ENCODE data around the gene UMODL1.

Gene UMODL1

DNA sequence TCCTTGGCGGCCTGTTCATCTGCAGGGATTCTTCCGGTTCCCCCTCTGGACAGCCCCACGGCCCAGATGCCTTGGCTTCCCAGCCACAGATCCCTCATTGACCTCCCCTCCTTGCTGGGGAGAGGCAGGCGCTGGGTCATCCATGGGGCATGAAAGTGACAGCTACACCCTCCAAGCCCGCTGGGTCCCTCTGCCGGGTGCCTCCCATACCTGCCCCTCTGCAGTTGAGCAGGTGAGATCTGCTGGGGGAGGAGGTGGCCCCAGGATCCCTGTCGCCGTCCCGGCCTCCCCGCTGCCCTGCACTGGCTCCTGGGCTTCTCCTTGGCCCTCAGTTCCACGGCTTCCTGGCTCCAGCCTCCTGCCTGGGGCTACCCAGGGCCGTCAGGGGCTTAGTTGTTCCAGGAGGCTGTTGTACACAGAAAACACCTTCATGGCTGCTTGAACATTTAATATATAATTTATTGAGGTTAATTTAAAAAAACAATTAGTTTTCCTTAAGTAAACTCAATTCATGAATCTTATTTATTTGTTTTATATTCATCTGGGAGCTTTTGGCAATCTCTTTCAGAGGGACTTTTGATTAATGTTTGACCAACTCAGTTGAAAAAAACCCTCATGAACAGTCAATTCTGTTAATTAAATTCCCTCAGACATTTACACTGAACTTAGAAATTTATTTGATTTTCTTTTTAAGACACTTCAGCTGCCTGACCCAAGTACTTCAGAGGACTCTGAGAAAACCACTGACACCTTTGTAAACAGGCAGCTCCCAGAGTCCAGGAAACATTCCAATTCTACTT, 80.2 kb downstream of the UMODL1 start:
- Histone ChIP-seq H2AFZ (ENCODE audit: low read depth, low read length) (no peak overlapping the region), H3K27me3 (ENCODE audit: insufficient read depth, low read length, poor library complexity) (no peaks in the 10 kb centered on the region), H3K9ac (ENCODE audit: low read depth, low read length) (no peak overlapping the region), H3K36me3 (ENCODE audit: insufficient read depth, low read length) (no peaks in the 10 kb centered on the region), H3K9me3 (ENCODE audit: insufficient read depth, low read length, severe bottlenecking) (no peaks in the 10 kb centered on the region), H3K27ac (ENCODE audit: low read length) (no peak overlapping the region), H3K4me2 (ENCODE audit: insufficient read depth, low read length) (no peak overlapping the region), H3K4me1 (ENCODE audit: insufficient read depth, low read length) (no peaks in the 10 kb centered on the region), H3K4me3 (ENCODE audit: low read depth in 1 of 2, low read length in 2 of 2) (no peak overlapping the region), H3K79me2 (ENCODE audit: insufficient read depth, low read length) (no peaks in the 10 kb centered on the region), H4K20me1 (ENCODE audit: insufficient read depth, low read length) (no peaks in the 10 kb centered on the region)
- ATAC-seq (ENCODE audit: insufficient read depth, low read depth) (no peak), DNase-seq (no peak)
- TF ChIP-seq, protein P1, sequence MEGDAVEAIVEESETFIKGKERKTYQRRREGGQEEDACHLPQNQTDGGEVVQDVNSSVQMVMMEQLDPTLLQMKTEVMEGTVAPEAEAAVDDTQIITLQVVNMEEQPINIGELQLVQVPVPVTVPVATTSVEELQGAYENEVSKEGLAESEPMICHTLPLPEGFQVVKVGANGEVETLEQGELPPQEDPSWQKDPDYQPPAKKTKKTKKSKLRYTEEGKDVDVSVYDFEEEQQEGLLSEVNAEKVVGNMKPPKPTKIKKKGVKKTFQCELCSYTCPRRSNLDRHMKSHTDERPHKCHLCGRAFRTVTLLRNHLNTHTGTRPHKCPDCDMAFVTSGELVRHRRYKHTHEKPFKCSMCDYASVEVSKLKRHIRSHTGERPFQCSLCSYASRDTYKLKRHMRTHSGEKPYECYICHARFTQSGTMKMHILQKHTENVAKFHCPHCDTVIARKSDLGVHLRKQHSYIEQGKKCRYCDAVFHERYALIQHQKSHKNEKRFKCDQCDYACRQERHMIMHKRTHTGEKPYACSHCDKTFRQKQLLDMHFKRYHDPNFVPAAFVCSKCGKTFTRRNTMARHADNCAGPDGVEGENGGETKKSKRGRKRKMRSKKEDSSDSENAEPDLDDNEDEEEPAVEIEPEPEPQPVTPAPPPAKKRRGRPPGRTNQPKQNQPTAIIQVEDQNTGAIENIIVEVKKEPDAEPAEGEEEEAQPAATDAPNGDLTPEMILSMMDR (IDR thresholded peaks at IDR 0.05; ENCODE audit: borderline replicate concordance, extremely low read depth, low read length, poor library complexity, severe bottlenecking): no peak
- no peak for TF ChIP-seq EZH2 (IDR thresholded peaks at IDR 0.05; ENCODE audit: borderline replicate concordance, low read depth, low read length, severe bottlenecking)

- H3K9me3 ChIP-seq (ENCODE audit: insufficient read depth, low read length, severe bottlenecking): no peaks in the 10 kb centered on the region
- H3K4me2 ChIP-seq (ENCODE audit: insufficient read depth, low read length): no peak overlapping the region
- H2AFZ ChIP-seq (ENCODE audit: low read depth, low read length): no peak overlapping the region
- DNase-seq (no peak), ATAC-seq (ENCODE audit: insufficient read depth, low read depth) (no peak)
- H4K20me1 ChIP-seq (ENCODE audit: insufficient read depth, low read length): no peaks in the 10 kb centered on the region
- no peaks in the 10 kb centered on the region for H3K4me1 ChIP-seq (ENCODE audit: insufficient read depth, low read length)
- H3K27me3 ChIP-seq (ENCODE audit: insufficient read depth, low read length, poor library complexity): no peaks in the 10 kb centered on the region
- TF ChIP-seq, protein P1 (IDR thresholded peaks at IDR 0.05; ENCODE audit: borderline replicate concordance, extremely low read depth, low read length, poor library complexity, severe bottlenecking): no peak
- TF ChIP-seq EZH2 (IDR thresholded peaks at IDR 0.05; ENCODE audit: borderline replicate concordance, low read depth, low read length, severe bottlenecking): no peak
- H3K9ac ChIP-seq (ENCODE audit: low read depth, low read length): no peak overlapping the region
- H3K36me3 ChIP-seq (ENCODE audit: insufficient read depth, low read length): no peaks in the 10 kb centered on the region
- no peak overlapping the region for H3K27ac ChIP-seq (ENCODE audit: low read length)
- no peaks in the 10 kb centered on the region for H3K79me2 ChIP-seq (ENCODE audit: insufficient read depth, low read length)
- no peak overlapping the region for H3K4me3 ChIP-seq (ENCODE audit: low read depth in 1 of 2, low read length in 2 of 2)
Measured at GRCh38 chr21:42151948-42152220, 80.8 kb downstream of the UMODL1 start.

- H4K20me1 ChIP-seq (ENCODE audit: insufficient read depth, low read length): no peaks in the 10 kb centered on the region
- no peaks in the 10 kb centered on the region for H3K27me3 ChIP-seq (ENCODE audit: insufficient read depth, low read length, poor library complexity)
- no peak overlapping the region for H2AFZ ChIP-seq (ENCODE audit: low read depth, low read length)
- ATAC-seq (ENCODE audit: insufficient read depth, low read depth) (no peak), DNase-seq (no peak)
- H3K4me3 ChIP-seq (ENCODE audit: low read depth in 1 of 2, low read length in 2 of 2): no peak overlapping the region
- no peak overlapping the region for H3K9ac ChIP-seq (ENCODE audit: low read depth, low read length)
- H3K4me1 ChIP-seq (ENCODE audit: insufficient read depth, low read length): no peaks in the 10 kb centered on the region
- H3K4me2 ChIP-seq (ENCODE audit: insufficient read depth, low read length): no peak overlapping the region
- no peaks in the 10 kb centered on the region for H3K9me3 ChIP-seq (ENCODE audit: insufficient read depth, low read length, severe bottlenecking)
- no peak overlapping the region for H3K27ac ChIP-seq (ENCODE audit: low read length)
- TF ChIP-seq, protein P1 (IDR thresholded peaks at IDR 0.05; ENCODE audit: borderline replicate concordance, extremely low read depth, low read length, poor library complexity, severe bottlenecking): no peak
- TF ChIP-seq EZH2 (IDR thresholded peaks at IDR 0.05; ENCODE audit: borderline replicate concordance, low read depth, low read length, severe bottlenecking): no peak
- no peaks in the 10 kb centered on the region for H3K79me2 ChIP-seq (ENCODE audit: insufficient read depth, low read length)
- H3K36me3 ChIP-seq (ENCODE audit: insufficient read depth, low read length): no peaks in the 10 kb centered on the region
Measured at GRCh38 chr21:42153046-42153686, 82.0 kb downstream of the UMODL1 start.
